ENCODE data around the gene OGA.

OGA gene

GRCh38 chr10:101851411-101852116, 33.3 kb upstream of the OGA start:
- peak; percentile 31 for DNase-seq (ENCODE audit: low read depth)
- H3K4me3 ChIP-seq (ENCODE audit: low read length), result no peak overlapping the region
- no peak for TF ChIP-seq CTCF (conservative IDR thresholded peaks at IDR 0.05; ENCODE audit: low read length)

GRCh38 chr10:101850749-101851148, 32.5 kb upstream of the OGA start:
- no peak for DNase-seq (ENCODE audit: low read depth)
- no peak for TF ChIP-seq CTCF (conservative IDR thresholded peaks at IDR 0.05; ENCODE audit: low read length)
- H3K4me3 ChIP-seq (ENCODE audit: low read length), result no peak overlapping the region

- no peak for DNase-seq (ENCODE audit: low read depth)
Observed at GRCh38 chr10:101848894-101849351, 30.7 kb upstream of the OGA start.

GRCh38 chr10:101848408-101848807, 30.2 kb upstream of the OGA start:
- no peak for DNase-seq (ENCODE audit: low read depth)
- H3K4me3 ChIP-seq (ENCODE audit: low read length), result no peak overlapping the region
- TF ChIP-seq CTCF (conservative IDR thresholded peaks at IDR 0.05; ENCODE audit: low read length), result no peak

More at GRCh38 chr10:101848894-101849351, 30.7 kb upstream of the OGA start:
- H3K4me3 ChIP-seq (ENCODE audit: low read length), result no peak overlapping the region
- no peak for TF ChIP-seq CTCF (conservative IDR thresholded peaks at IDR 0.05; ENCODE audit: low read length)

- H3K4me3 ChIP-seq (ENCODE audit: low read length), result no peak overlapping the region
- no peak for TF ChIP-seq CTCF (conservative IDR thresholded peaks at IDR 0.05; ENCODE audit: low read length)
- no peak for DNase-seq (ENCODE audit: low read depth)
Observed at GRCh38 chr10:101845893-101846292, 27.6 kb upstream of the OGA start.

GRCh38 chr10:101843032-101844021, 25.1 kb upstream of the OGA start, which contains the start of gene KCNIP2:
KCNIP2 (minus strand) TSS chr10:101843800; CDS start chr10:101843568, 232 bp downstream.
- no peak for DNase-seq (ENCODE audit: low read depth)
- H3K4me3 ChIP-seq (ENCODE audit: low read length), result no peak within 1 kb of the TSS
- peak; percentile 30 for TF ChIP-seq CTCF (conservative IDR thresholded peaks at IDR 0.05; ENCODE audit: low read length)

Measured in AG10803 (cell line).